ENCODE data around the gene EVI5. TPM values are rescaled to one million over a fixed set of nuclear protein-coding genes. Genes with fewer than 3 reads are reported as not detected.

Gene EVI5
- total RNA-seq, 1 donor from 2014 or later, result 29.7 TPM

DNA sequence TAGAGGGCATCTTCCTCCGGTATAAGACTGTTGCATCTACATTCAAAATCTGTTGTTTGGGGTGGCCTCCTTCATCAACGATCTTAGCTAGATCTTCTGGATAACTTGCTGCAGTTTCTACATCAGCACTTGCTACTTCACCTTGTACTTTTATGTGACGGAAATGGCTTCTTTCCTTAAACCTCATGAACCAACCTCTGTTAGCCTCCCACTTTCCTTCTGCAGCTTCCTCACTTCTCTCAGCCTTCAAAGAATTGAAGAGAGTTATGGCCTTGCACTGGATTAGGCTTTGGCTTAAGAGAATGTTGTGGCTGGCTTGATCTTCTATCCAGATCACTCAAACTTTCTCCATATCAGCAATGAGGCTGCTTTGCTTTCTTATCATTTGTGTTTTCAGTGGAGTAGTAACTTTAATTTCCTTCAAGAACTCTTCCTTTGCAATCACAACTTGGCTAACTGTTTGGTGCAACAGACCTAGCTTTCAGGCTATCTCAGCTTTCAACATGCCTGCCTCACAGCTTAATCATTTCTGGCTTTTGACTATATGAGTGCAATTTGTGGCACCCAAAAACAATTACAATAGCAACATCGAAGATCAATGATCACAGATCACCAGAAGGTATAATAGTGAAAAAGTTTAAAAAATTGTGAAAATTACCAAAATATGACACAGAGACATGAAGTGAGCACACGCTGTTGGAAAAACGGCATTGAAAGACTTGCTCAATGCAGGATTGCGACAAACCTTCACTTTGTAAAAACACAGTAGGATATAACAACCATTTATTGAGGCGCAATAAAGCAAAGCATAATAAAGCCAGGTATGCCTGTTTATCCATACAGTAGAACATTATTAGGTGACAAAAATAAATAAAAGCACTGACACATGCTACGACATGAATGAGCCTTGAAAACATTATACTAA is 241.5 kb downstream of the EVI5 start:
- H3K9me3 ChIP-seq, result no peaks in the 10 kb centered on the region
- DNase-seq (ENCODE audit: extremely low spot score in 2 of 2), result no peak
- no peak overlapping the region for H3K27ac ChIP-seq
- no peaks in the 10 kb centered on the region for H3K36me3 ChIP-seq
- no peak for TF ChIP-seq POLR2A (IDR thresholded peaks at IDR 0.05)
- TF ChIP-seq POLR2AphosphoS5 (IDR thresholded peaks at IDR 0.05; ENCODE audit: insufficient read depth in 1 of 2, low read depth in 1 of 2), result no peak
- TF ChIP-seq, protein P1, sequence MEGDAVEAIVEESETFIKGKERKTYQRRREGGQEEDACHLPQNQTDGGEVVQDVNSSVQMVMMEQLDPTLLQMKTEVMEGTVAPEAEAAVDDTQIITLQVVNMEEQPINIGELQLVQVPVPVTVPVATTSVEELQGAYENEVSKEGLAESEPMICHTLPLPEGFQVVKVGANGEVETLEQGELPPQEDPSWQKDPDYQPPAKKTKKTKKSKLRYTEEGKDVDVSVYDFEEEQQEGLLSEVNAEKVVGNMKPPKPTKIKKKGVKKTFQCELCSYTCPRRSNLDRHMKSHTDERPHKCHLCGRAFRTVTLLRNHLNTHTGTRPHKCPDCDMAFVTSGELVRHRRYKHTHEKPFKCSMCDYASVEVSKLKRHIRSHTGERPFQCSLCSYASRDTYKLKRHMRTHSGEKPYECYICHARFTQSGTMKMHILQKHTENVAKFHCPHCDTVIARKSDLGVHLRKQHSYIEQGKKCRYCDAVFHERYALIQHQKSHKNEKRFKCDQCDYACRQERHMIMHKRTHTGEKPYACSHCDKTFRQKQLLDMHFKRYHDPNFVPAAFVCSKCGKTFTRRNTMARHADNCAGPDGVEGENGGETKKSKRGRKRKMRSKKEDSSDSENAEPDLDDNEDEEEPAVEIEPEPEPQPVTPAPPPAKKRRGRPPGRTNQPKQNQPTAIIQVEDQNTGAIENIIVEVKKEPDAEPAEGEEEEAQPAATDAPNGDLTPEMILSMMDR (IDR thresholded peaks at IDR 0.05), result no peak
- H3K4me3 ChIP-seq, result no peak overlapping the region
- intact Hi-C loops (cut with DNase I), result no loop called here
- H3K27me3 ChIP-seq, result no peaks in the 10 kb centered on the region
- no peaks in the 10 kb centered on the region for H3K4me1 ChIP-seq

DNA sequence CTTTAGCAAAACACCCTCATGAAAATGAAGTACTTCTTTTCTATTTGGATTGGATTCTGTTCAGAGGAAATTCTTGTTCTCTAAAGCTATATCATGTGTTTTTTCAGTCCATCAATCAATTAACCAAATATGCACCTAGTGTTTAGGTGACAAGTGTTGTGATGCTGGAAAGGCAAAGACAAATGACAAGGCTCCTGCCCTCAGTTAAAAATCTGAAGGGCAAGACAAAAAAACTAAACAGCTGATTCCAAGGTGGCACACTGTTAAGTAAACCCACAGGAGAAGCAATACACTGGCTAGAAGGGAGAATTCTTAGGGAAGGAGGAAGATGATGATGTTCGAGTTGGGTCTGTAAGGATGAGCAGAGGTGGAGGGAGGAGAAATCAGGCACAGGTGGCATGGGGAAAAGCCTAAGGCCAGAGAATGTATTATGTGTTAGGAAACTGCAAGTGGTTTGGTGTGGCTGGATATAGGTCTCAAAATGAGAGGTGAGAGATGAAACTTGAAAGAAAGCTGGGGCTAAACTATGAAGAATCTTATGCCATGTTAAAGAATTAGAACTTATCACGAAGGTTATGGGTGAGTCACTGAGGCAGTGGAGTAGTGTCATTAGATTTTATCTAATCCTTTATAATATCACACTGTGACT is 246.4 kb downstream of the EVI5 start:
- Histone ChIP-seq H3K4me1 (no peaks in the 10 kb centered on the region), H3K9me3 (no peaks in the 10 kb centered on the region), H3K4me3 (no peak overlapping the region), H3K36me3 (no peaks in the 10 kb centered on the region), H3K27ac (no peak overlapping the region), H3K27me3 (no peaks in the 10 kb centered on the region)
- TF ChIP-seq, protein P1 (IDR thresholded peaks at IDR 0.05), result no peak
- no peak for TF ChIP-seq POLR2AphosphoS5 (IDR thresholded peaks at IDR 0.05; ENCODE audit: insufficient read depth in 1 of 2, low read depth in 1 of 2)
- no peak for TF ChIP-seq POLR2A (IDR thresholded peaks at IDR 0.05)
- DNase-seq (ENCODE audit: extremely low spot score in 2 of 2), result no peak
- intact Hi-C loops (cut with DNase I), result no loop called here

DNA sequence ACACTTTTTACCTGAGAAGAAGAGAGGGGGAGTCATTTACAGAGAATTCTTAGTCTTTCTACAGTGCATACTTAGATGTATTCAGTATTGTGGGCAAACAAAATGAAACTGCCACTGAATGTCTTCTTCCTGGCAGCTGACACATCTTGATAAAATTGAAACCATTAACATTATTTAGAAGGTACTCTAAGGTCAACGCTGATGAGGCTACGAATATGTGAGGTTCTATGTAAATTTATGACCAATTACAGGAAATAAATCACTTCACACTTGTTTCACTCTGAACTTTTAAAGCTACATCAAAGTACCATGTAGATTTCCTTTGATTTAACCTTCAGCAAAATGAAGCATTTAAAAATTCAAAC is 246.9 kb downstream of the EVI5 start:
- H3K4me1 ChIP-seq, result no peaks in the 10 kb centered on the region

DNA sequence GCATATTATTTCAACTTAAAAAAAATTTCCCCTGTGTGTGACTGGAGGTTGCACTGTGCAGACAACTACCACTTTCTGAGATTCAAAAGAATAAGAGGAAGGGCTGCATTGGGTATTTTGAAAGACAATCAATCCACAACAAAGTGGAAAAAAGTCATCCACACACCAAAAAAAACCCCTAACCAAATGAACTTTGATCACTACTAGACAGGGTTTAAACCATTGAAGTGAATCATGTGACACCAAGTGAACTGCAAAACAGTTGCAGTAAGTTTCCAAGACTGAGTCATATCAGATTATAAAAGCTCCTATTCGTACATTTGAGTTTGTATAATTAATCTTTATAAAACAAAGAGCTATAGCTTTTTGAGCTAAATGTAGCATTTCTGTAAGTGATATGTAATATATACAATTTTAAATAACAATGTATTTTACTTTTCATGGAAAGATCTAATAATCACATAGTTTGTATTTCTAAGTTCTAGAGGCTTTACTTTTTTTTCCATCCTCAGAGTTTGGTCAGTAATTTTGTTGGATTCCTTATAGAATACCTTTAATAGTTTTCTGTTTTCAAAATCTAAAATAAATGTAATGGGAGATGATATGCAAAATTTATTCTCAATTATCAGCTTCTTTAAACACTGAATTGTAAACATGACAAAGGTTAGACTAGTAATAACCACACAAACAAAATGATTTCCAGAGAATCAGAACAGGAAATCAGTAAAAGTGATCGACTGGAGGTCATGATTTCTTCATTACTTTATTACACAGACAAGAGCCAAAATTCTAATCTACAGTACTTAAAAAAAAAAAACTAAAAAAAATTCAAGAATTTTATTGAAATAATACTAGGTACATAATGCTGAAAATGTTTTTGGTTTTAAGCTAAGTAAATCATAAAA is 247.7 kb downstream of the EVI5 start:
- H3K9me3 ChIP-seq, result no peaks in the 10 kb centered on the region
- DNase-seq (ENCODE audit: extremely low spot score in 2 of 2), result no peak
- no peaks in the 10 kb centered on the region for H3K4me1 ChIP-seq
- no peaks in the 10 kb centered on the region for H3K27me3 ChIP-seq
- intact Hi-C loops (cut with DNase I), result no loop called here
- no peaks in the 10 kb centered on the region for H3K36me3 ChIP-seq
- no peak overlapping the region for H3K27ac ChIP-seq
- TF ChIP-seq POLR2AphosphoS5 (IDR thresholded peaks at IDR 0.05; ENCODE audit: insufficient read depth in 1 of 2, low read depth in 1 of 2) (no peak), POLR2A (IDR thresholded peaks at IDR 0.05) (no peak)
- TF ChIP-seq, protein P1 (IDR thresholded peaks at IDR 0.05), result no peak
- H3K4me3 ChIP-seq, result no peak overlapping the region

More for the DNA sequence above, 246.9 kb downstream of the EVI5 start:
- TF ChIP-seq, protein P1 (IDR thresholded peaks at IDR 0.05), result no peak
- TF ChIP-seq POLR2AphosphoS5 (IDR thresholded peaks at IDR 0.05; ENCODE audit: insufficient read depth in 1 of 2, low read depth in 1 of 2) (no peak), POLR2A (IDR thresholded peaks at IDR 0.05) (no peak)
- DNase-seq (ENCODE audit: extremely low spot score in 2 of 2), result no peak
- intact Hi-C loops (cut with DNase I), result no loop called here
- Histone ChIP-seq H3K27ac (no peak overlapping the region), H3K27me3 (no peaks in the 10 kb centered on the region), H3K9me3 (no peaks in the 10 kb centered on the region), H3K4me3 (no peak overlapping the region), H3K36me3 (no peaks in the 10 kb centered on the region)
